AG09309 (cell line): ENCODE results near the gene FAM184A.

Experiments
- DNase-seq: peaks from one replicate; pipeline ENCODE4 v3.0.0-alpha.2; 2010; ENCODE audit warnings: low read depth
- H3K4me3 ChIP-seq: 2 replicates; pipeline ENCODE4 v1.5.1; 2011; ENCODE audit warnings: mild to moderate bottlenecking, low read depth, low read length, moderate library complexity; ENCODE audit not compliant: control insufficient read depth
- TF ChIP-seq, protein P1 (sequence below): IDR thresholded peaks from 2 replicates; pipeline ENCODE4 v1.5.1; 2011; ENCODE audit warnings: mild to moderate bottlenecking, low read depth, low read length, inconsistent platforms; ENCODE audit not compliant: insufficient read depth, control insufficient read depth; ENCODE audit errors: missing control alignments

FAM184A gene

GRCh38 chr6:118931436-118931835 is 147.0 kb downstream of the FAM184A start:
- TF ChIP-seq, protein P1, sequence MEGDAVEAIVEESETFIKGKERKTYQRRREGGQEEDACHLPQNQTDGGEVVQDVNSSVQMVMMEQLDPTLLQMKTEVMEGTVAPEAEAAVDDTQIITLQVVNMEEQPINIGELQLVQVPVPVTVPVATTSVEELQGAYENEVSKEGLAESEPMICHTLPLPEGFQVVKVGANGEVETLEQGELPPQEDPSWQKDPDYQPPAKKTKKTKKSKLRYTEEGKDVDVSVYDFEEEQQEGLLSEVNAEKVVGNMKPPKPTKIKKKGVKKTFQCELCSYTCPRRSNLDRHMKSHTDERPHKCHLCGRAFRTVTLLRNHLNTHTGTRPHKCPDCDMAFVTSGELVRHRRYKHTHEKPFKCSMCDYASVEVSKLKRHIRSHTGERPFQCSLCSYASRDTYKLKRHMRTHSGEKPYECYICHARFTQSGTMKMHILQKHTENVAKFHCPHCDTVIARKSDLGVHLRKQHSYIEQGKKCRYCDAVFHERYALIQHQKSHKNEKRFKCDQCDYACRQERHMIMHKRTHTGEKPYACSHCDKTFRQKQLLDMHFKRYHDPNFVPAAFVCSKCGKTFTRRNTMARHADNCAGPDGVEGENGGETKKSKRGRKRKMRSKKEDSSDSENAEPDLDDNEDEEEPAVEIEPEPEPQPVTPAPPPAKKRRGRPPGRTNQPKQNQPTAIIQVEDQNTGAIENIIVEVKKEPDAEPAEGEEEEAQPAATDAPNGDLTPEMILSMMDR = no peak
- no peak for DNase-seq
- H3K4me3 ChIP-seq = no peak overlapping the region

DNA sequence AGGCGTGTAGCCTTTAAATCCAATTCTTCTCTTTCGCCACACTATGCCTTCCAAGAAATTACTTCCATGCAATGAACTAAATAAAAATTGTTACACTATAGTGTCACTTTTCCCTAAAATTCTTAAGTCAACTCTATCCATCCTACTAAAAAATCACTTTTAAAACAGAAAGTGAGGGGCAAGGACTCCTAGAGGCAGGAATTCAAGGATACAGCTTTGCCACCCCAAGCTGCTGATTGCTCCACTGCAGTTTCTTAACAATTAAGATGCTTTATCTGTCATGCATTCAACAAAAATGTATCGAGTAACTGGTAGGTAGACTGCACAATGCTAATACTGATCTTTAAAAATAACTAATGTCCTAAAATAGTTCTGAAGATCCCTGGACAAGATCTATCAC is 147.8 kb downstream of the FAM184A start:
- H3K4me3 ChIP-seq = no peak overlapping the region
- DNase-seq = no peak
- TF ChIP-seq, protein P1 = no peak

DNA sequence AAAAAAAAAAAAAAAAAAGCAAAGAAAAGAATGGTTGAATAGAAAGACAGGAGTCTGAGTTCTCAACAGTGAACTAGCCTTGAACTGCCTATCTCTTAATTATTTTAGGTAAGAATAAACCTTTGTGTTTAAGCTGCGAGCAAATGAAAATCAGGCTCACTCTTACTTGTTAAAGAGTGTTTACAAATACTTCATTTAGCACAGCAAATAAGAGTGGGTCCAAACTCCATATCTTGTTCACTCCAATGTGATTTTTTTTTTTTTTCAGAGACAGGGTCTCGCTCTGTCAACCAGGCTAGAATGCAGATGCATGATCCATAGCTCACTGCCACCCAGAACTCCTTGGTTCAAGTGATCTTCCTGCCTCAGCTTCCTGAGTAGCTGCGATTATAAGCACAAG is 155.4 kb downstream of the FAM184A start:
- TF ChIP-seq, protein P1 = no peak
- H3K4me3 ChIP-seq = no peak overlapping the region
- no peak for DNase-seq

DNA sequence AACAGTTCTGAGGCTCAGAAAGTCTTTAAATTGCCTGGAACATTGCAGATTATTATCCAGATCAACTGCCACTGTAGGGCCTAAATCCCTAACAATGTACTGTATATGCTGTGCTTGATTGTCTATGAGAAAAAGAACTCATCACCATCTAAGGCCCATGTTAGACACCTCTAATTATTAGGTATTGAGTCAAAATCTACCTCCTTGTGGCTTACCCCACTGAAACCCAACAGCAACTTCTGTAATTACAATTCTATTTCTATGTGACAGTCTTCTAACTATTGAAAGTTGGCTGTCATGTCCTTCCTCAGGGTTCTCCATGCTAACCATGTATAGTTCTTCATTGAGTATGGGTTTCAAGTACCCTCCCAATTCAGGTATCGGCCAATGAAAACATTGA is 157.4 kb downstream of the FAM184A start:
- H3K4me3 ChIP-seq = no peak overlapping the region
- DNase-seq = no peak
- TF ChIP-seq, protein P1 = no peak

DNA sequence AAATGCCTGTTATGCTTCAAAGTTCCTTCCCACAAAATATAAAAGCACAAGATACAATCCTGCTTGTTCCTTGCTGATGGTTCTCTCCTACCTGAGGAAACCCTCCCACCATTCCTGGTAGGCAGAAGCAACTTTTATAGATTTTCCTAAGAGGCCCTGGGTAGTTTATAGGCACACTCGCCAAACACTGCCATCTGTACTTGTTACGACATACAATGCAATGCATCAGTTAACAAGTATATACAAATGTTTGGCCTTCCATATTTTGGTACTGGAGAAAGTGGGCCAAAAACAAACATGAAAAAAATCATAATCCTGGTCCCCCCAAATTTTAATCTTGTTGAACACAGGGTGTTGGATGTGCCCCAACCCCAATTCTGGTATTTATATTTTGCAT is 160.1 kb downstream of the FAM184A start:
- no peak overlapping the region for H3K4me3 ChIP-seq
- TF ChIP-seq, protein P1 = no peak
- no peak for DNase-seq

GRCh38 chr6:118917546-118918328 is 160.7 kb downstream of the FAM184A start:
- TF ChIP-seq, protein P1 = no peak
- H3K4me3 ChIP-seq = no peak overlapping the region
- no peak for DNase-seq
